OCI-LY3 (cell line): ENCODE measurements around the gene RIBC2.

ENCODE experiments used
- H2AFZ ChIP-seq: fragments of 200-600, 300-600 bp; shearing (Covaris generic); 2 replicates; pipeline ENCODE4 v1.6.0; 2014; ENCODE audit warnings: antibody characterized with exemption, low read depth, low read length
- H3K27ac ChIP-seq: fragments of 200-600, 300-600 bp; sonication (generic); 2 replicates; pipeline ENCODE4 v1.5.1; 2014; ENCODE audit warnings: mild to moderate bottlenecking, low read length, moderate library complexity, mixed read lengths
- H3K27me3 ChIP-seq: fragments of 200-600, 300-600 bp; sonication (generic); 2 replicates; pipeline ENCODE4 v1.6.1; 2014; ENCODE audit warnings: low read depth, low read length, mixed read lengths
- H3K36me3 ChIP-seq: fragments of 200-600, 300-600 bp; sonication (generic); replicated peaks from 2 replicates; pipeline ENCODE3; 2014; ENCODE audit warnings: low read depth, low read length, mixed read lengths
- H3K4me1 ChIP-seq: fragments of 300-600, 200-600 bp; sonication (generic); 2 replicates; pipeline ENCODE4 v1.6.1; 2014; ENCODE audit warnings: low read length, mixed read lengths
- H3K4me2 ChIP-seq: fragments of 200-600, 300-600 bp; sonication (generic); 2 replicates; pipeline ENCODE4 v1.6.1; 2014; ENCODE audit warnings: low read length, mixed read lengths
- H3K4me3 ChIP-seq: fragments of 300-600, 200-600 bp; sonication (generic); 2 replicates; pipeline ENCODE4 v1.5.1; 2014; ENCODE audit warnings: antibody characterized with exemption, mild to moderate bottlenecking, low read length, moderate library complexity
- H3K79me2 ChIP-seq: fragments of 300-600, 200-600 bp; shearing (Covaris generic); 2 replicates; pipeline ENCODE4 v1.6.1; 2014; ENCODE audit warnings: mild to moderate bottlenecking, low read length, mixed read lengths
- H3K9ac ChIP-seq: fragments of 300-600, 200-600 bp; shearing (Covaris generic); 2 replicates; pipeline ENCODE4 v1.6.0; 2014; ENCODE audit warnings: mild to moderate bottlenecking, low read length, moderate library complexity
- H3K9me3 ChIP-seq: fragments of 200-600, 300-600 bp; shearing (Covaris generic); 2 replicates; pipeline ENCODE4 v1.6.1; 2014; ENCODE audit warnings: low read length, mixed read lengths; ENCODE audit not compliant: insufficient read depth
- H4K20me1 ChIP-seq: fragments of 200-600, 300-600 bp; sonication (generic); 2 replicates; pipeline ENCODE4 v1.6.1; 2016; ENCODE audit warnings: low read length, mixed read lengths; ENCODE audit not compliant: insufficient read depth
- EZH2phosphoT487 ChIP-seq: fragments of 200-600 bp; shearing (Covaris generic); IDR thresholded peaks from 2 replicates; pipeline ENCODE4 v1.6.1; 2018; ENCODE audit warnings: antibody characterized with exemption, mixed run types, low read depth
- TF ChIP-seq, protein P1 (sequence below): fragments of 200-600, 300-600 bp; sonication (generic); IDR thresholded peaks from 2 replicates; pipeline ENCODE4 v1.5.1; 2014; ENCODE audit warnings: antibody characterized with exemption, low read length, low read depth

Gene RIBC2

DNA sequence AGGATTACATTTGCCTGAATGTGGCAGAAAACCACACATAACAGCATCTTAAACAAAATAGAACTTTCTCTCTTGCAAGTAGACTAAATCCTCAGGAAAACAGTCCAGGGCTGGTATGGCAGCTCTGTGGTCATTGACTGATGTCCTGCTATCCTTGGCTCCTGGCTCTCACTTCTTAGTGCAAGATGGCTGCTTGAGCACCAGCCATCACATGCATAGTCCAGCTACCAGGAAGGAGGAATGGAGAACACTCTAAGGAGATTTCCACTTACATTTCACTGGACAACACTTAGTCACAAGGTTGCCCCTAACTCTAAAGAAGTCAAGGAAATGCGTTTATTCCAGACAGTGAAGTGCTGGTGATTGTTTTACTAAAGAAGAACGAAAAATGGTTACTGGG, 13.6 kb downstream of the RIBC2 start:
- H3K9me3 ChIP-seq = no peaks in the 10 kb centered on the region
- no peaks in the 10 kb centered on the region for H3K79me2 ChIP-seq
- peaks cover 47% of the 10 kb centered on the region for H3K27me3 ChIP-seq
- no peak overlapping the region for H2AFZ ChIP-seq
- H4K20me1 ChIP-seq = no peaks in the 10 kb centered on the region
- no peak overlapping the region for H3K27ac ChIP-seq
- no peak overlapping the region for H3K9ac ChIP-seq
- H3K4me1 ChIP-seq = no peaks in the 10 kb centered on the region
- H3K36me3 ChIP-seq = no peaks in the 10 kb centered on the region
- no peak overlapping the region for H3K4me3 ChIP-seq
- H3K4me2 ChIP-seq = no peak overlapping the region
- TF ChIP-seq, protein P1, sequence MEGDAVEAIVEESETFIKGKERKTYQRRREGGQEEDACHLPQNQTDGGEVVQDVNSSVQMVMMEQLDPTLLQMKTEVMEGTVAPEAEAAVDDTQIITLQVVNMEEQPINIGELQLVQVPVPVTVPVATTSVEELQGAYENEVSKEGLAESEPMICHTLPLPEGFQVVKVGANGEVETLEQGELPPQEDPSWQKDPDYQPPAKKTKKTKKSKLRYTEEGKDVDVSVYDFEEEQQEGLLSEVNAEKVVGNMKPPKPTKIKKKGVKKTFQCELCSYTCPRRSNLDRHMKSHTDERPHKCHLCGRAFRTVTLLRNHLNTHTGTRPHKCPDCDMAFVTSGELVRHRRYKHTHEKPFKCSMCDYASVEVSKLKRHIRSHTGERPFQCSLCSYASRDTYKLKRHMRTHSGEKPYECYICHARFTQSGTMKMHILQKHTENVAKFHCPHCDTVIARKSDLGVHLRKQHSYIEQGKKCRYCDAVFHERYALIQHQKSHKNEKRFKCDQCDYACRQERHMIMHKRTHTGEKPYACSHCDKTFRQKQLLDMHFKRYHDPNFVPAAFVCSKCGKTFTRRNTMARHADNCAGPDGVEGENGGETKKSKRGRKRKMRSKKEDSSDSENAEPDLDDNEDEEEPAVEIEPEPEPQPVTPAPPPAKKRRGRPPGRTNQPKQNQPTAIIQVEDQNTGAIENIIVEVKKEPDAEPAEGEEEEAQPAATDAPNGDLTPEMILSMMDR = no peak
- TF ChIP-seq EZH2phosphoT487 = no peak

DNA sequence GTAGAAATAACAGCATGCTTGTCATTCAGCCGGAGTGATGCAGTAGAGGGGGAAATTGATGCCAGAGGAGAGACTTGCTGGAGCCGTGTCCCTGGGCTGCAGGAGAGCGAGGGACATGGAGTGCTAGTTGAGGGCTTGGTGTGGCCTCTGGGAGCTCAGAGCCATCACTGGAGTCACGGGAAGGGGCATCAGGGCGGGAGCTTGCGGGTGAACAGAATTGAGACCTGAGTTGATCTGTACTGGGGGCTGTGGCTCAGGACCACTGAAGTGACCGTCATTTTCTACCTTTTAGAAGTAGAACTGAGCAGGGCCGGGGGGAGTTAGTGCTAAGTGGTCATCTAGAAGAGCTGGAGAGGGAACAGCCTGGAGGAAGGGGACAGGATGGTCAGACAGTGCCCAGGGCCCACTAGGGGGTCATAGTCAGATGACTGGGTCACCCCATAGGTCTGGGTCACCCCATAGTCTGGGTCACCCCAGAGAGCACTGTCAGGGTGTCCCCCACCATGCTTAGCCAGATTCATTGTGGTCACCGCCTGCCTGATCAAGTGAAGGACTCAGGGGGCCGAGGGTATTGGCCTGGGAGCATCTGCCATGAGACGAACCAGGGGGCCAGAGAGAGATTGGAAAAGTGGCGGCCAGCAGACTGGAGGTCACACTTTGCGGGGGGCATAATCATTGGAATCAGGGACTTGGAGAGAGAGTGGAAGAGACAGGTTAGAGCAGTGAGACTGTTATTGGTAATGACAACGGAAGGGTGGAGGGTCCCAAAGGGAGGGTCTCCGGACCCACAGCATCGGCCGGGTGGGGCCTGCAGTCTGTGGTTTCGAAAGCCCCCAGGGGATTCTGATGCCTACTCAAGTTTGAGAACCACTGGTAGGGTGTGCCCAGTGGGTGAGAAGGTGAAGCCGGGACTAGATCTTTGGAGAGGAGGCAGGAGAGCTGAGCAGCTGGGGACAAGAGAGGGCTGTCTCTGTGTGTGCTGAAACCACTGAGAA, 15.2 kb downstream of the RIBC2 start:
- no peak overlapping the region for H3K4me3 ChIP-seq
- H4K20me1 ChIP-seq = no peaks in the 10 kb centered on the region
- no peak for TF ChIP-seq EZH2phosphoT487
- TF ChIP-seq, protein P1 = no peak
- no peak overlapping the region for H3K9ac ChIP-seq
- no peaks in the 10 kb centered on the region for H3K79me2 ChIP-seq
- H2AFZ ChIP-seq = no peak overlapping the region
- no peaks in the 10 kb centered on the region for H3K4me1 ChIP-seq
- H3K27ac ChIP-seq = no peak overlapping the region
- no peaks in the 10 kb centered on the region for H3K9me3 ChIP-seq
- no peak overlapping the region for H3K4me2 ChIP-seq
- no peaks in the 10 kb centered on the region for H3K36me3 ChIP-seq
- H3K27me3 ChIP-seq = peaks cover 57% of the 10 kb centered on the region

DNA sequence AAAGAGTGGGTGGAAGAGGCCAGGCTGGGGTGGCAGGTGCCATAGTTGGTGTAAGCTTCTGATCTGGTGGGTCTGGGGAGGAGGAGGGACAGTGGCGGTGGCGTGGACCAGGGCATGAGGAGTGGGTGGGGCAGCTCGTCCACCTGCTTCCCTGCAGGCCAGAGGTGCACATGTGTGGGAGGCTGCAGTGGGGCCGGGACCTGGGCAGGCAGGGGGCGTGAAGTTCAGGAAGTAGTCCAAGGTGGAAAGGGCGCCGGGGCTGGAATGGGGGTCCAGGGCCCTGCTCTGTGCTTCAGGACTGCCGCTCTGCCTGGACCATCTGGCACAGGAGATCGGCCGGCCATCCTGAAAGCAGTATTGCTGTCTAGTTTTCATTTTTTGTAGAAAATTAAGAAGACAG, 15.9 kb downstream of the RIBC2 start:
- Histone ChIP-seq H3K36me3 (no peaks in the 10 kb centered on the region), H3K4me2 (no peak overlapping the region), H3K9me3 (no peaks in the 10 kb centered on the region), H3K79me2 (no peaks in the 10 kb centered on the region), H4K20me1 (no peaks in the 10 kb centered on the region), H3K27ac (no peak overlapping the region), H3K4me1 (no peaks in the 10 kb centered on the region), H3K4me3 (no peak overlapping the region), H2AFZ (no peak overlapping the region), H3K9ac (no peak overlapping the region), H3K27me3 (peaks cover 64% of the 10 kb centered on the region)
- TF ChIP-seq, protein P1 = no peak
- TF ChIP-seq EZH2phosphoT487 = no peak

DNA sequence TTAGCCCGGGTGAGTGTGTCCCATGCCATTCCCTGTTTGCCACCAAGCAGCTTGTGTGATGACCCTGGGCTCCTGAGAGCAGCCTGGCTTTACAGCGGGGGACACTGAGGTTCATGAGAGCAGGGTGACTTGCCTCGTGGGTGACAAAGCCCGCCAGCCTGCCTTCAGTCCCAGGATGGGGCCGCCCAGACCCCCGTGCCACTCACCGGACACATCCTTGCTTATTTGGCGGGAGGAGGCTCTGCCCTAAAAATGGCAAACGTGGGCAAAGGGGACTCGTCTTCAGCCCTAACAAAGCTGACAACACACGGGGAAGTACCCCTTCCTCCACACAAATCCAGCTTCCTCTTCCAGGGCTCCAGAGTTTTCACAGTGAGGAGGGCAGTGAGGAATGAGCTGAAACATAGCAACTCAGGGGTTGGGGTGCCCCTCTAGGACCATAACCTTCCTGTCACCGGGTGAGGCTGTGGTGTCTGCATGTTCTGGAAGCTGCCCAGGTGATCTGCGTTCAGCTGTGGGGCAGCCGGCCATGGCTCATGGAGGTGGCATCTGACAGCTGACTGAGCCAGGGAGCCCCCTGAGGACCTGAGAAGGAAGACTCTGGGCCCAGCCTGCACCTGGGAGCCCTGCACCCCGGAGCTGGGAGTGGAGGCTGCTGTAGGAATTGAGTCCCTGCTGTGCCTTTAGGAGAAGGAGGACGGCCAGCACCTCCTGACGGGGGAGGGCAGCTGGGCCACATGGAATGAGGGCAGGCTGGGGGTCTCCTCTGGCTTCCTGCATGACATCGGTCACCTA, 16.7 kb downstream of the RIBC2 start:
- Histone ChIP-seq H2AFZ (no peak overlapping the region), H3K4me1 (no peaks in the 10 kb centered on the region), H4K20me1 (no peaks in the 10 kb centered on the region), H3K79me2 (no peaks in the 10 kb centered on the region), H3K4me3 (no peak overlapping the region), H3K27me3 (peaks cover 68% of the 10 kb centered on the region), H3K9ac (no peak overlapping the region), H3K36me3 (no peaks in the 10 kb centered on the region), H3K4me2 (no peak overlapping the region), H3K27ac (no peak overlapping the region), H3K9me3 (no peaks in the 10 kb centered on the region)
- TF ChIP-seq EZH2phosphoT487 = no peak
- TF ChIP-seq, protein P1 = no peak
